PFSK-1 (cell line): ENCODE results near the gene SLC26A8.

ENCODE experiments used
- FOXP2 ChIP-seq: optimal IDR thresholded peaks from 2 replicates; pipeline ENCODE3; 2011; ENCODE audit warnings: borderline replicate concordance, control low read depth, inconsistent platforms; ENCODE audit not compliant: insufficient read depth; ENCODE audit errors: extremely low read length, extremely low read depth
- POLR2AphosphoS5 ChIP-seq: IDR thresholded peaks from 2 replicates; pipeline ENCODE4 v1.6.1; 2012; ENCODE audit warnings: low read depth, mild to moderate bottlenecking, control low read depth, low read length, moderate library complexity
- SIN3A ChIP-seq: IDR thresholded peaks from 2 replicates; pipeline ENCODE4 v1.6.1; 2012; ENCODE audit warnings: mild to moderate bottlenecking, low read length, moderate library complexity, borderline replicate concordance; ENCODE audit not compliant: insufficient read depth
- TAF1 ChIP-seq: IDR thresholded peaks from 2 replicates; pipeline ENCODE4 v1.6.1; 2012; ENCODE audit warnings: low read length, control low read depth, borderline replicate concordance; ENCODE audit not compliant: insufficient read depth
- TF ChIP-seq, protein P1 (sequence below), 2 experiments: IDR thresholded peaks; 2 replicates each; pipeline versions ENCODE4 v1.6.1 to v1.8.0; 2011 to 2012; ENCODE audit warnings: low read depth in 2 of 2, low read length in 2 of 2, control low read depth in 1 of 2, inconsistent platforms in 1 of 2, mild to moderate bottlenecking in 1 of 2, moderate library complexity in 1 of 2; ENCODE audit not compliant: insufficient read depth in 1 of 2

The SLC26A8 gene

DNA sequence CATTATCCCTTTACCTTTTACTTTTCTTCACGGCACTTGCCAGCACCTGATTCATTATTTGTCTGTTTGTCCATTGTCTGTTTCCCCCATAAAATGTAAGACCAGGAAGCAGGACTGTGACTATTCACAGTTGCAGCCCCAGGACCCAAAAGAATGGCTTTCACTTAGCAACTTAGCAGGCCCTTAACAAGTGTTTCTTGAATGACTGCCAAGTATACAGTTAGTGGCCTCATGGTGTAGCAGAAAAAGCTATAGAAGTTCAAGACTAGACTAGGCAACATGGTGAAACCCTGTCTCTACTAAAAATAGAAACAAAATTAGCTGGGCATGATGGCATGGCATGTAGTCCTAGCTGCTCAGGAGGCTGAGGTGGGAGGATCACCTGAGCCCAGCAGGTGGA is 4.3 kb downstream of the SLC26A8 start:
- TF ChIP-seq TAF1, result no peak
- TF ChIP-seq POLR2AphosphoS5, result no peak
- TF ChIP-seq, protein P1, sequence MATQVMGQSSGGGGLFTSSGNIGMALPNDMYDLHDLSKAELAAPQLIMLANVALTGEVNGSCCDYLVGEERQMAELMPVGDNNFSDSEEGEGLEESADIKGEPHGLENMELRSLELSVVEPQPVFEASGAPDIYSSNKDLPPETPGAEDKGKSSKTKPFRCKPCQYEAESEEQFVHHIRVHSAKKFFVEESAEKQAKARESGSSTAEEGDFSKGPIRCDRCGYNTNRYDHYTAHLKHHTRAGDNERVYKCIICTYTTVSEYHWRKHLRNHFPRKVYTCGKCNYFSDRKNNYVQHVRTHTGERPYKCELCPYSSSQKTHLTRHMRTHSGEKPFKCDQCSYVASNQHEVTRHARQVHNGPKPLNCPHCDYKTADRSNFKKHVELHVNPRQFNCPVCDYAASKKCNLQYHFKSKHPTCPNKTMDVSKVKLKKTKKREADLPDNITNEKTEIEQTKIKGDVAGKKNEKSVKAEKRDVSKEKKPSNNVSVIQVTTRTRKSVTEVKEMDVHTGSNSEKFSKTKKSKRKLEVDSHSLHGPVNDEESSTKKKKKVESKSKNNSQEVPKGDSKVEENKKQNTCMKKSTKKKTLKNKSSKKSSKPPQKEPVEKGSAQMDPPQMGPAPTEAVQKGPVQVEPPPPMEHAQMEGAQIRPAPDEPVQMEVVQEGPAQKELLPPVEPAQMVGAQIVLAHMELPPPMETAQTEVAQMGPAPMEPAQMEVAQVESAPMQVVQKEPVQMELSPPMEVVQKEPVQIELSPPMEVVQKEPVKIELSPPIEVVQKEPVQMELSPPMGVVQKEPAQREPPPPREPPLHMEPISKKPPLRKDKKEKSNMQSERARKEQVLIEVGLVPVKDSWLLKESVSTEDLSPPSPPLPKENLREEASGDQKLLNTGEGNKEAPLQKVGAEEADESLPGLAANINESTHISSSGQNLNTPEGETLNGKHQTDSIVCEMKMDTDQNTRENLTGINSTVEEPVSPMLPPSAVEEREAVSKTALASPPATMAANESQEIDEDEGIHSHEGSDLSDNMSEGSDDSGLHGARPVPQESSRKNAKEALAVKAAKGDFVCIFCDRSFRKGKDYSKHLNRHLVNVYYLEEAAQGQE (IDR thresholded peaks at IDR 0.05; ENCODE audit: insufficient read depth in 1 of 2, low read depth in 2 of 2, low read length in 2 of 2), result no peak
- TF ChIP-seq FOXP2, result no peak
- no peak for TF ChIP-seq SIN3A

GRCh38 chr6:36019167-36019566 is 5.3 kb downstream of the SLC26A8 start:
- TF ChIP-seq POLR2AphosphoS5, result no peak
- TF ChIP-seq TAF1, result no peak
- no peak for TF ChIP-seq SIN3A
- no peak for TF ChIP-seq FOXP2
- TF ChIP-seq, protein P1 (IDR thresholded peaks at IDR 0.05; ENCODE audit: insufficient read depth in 1 of 2, low read depth in 2 of 2, low read length in 2 of 2), result no peak

- TF ChIP-seq FOXP2, result no peak
- no peak for TF ChIP-seq SIN3A
- TF ChIP-seq, protein P1 (IDR thresholded peaks at IDR 0.05; ENCODE audit: insufficient read depth in 1 of 2, low read depth in 2 of 2, low read length in 2 of 2), result no peak
- no peak for TF ChIP-seq POLR2AphosphoS5
- TF ChIP-seq TAF1, result no peak
Observed at GRCh38 chr6:36018339-36018738, 6.1 kb downstream of the SLC26A8 start.

DNA sequence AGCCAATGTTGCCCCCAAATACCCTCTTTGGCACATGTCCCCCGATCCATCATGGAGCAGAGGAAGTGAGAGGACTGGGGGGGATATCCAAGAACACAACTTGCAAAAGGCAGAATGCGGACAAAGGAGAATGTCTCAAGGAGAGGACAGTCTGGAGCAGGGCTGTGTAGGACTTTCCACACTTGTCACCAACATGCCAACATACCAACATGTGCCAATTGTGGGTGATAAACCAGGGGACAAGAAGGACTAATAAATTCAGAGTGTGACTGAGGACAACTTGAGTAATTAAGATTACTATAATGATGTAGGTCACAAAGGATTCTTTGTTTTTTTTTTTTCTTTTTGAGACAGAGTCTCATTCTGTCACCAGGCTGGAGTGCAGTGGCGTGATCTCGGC is 8.8 kb downstream of the SLC26A8 start:
- TF ChIP-seq POLR2AphosphoS5 (no peak), FOXP2 (no peak), SIN3A (no peak), TAF1 (no peak)
- TF ChIP-seq, protein P1 (IDR thresholded peaks at IDR 0.05; ENCODE audit: insufficient read depth in 1 of 2, low read depth in 2 of 2, low read length in 2 of 2), result no peak

DNA sequence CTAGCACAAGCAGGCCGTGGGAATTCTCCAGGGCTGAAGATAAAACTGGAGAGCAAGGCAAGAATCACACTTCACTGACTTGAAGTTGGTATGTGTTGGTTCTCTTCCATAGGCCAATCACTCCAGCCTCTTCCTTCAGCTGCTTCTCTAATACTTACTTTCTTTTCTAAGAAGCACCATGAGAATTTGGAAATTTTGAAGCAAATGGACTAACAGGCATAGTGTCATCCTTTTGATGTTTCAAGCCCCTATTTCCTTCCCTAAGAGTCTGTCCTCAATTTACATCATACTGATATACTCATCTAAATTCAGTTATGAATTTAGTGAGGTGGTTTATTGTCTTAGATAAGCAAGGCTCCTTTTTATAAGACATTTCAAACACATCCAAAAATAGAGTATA is 24.0 kb downstream of the SLC26A8 start:
- no peak for TF ChIP-seq POLR2AphosphoS5
- no peak for TF ChIP-seq SIN3A
- TF ChIP-seq TAF1, result no peak
- TF ChIP-seq FOXP2, result no peak
- TF ChIP-seq, protein P1 (IDR thresholded peaks at IDR 0.05; ENCODE audit: insufficient read depth in 1 of 2, low read depth in 2 of 2, low read length in 2 of 2), result no peak
